SU-DHL-6 (cell line): ENCODE data around the gene HSD17B12.
"Not testable (repeated sequence)": the region's sequence is repeated elsewhere in the genome, so short reads cannot be mapped to it uniquely, and the experiment has no call there.

ENCODE experiments used
- H2AFZ ChIP-seq: fragments of 200-600 bp; sonication (generic); 2 replicates; pipeline ENCODE4 v1.6.1; 2014; ENCODE audit warnings: low read depth, mild to moderate bottlenecking, moderate library complexity, mixed read lengths, antibody characterized with exemption, low read length; ENCODE audit not compliant: severe bottlenecking
- H3F3A ChIP-seq: fragments of 200-600 bp; shearing (Covaris generic); 2 replicates; pipeline ENCODE4 v1.6.0; 2016; ENCODE audit warnings: antibody characterized with exemption, mild to moderate bottlenecking; ENCODE audit not compliant: insufficient read depth
- H3K27ac ChIP-seq: fragments of 200-600 bp; sonication (generic); 2 replicates; pipeline ENCODE4 v1.5.1; 2016; ENCODE audit warnings: low read depth, mild to moderate bottlenecking, low read length, moderate library complexity, mixed read lengths
- H3K27me3 ChIP-seq: fragments of 200-600 bp; sonication (generic), shearing (Covaris generic); 2 replicates; pipeline ENCODE4 v1.6.0; 2014; ENCODE audit warnings: mild to moderate bottlenecking, low read length
- H3K36me3 ChIP-seq: fragments of 200-600 bp; sonication (generic); 2 replicates; pipeline ENCODE4 v1.6.1; 2014; ENCODE audit warnings: mild to moderate bottlenecking, low read length, mixed read lengths
- H3K4me2 ChIP-seq: fragments of 300-600, 200-600 bp; shearing (Covaris generic), sonication (generic); 2 replicates; pipeline ENCODE4 v1.6.0; 2014; ENCODE audit warnings: low read length, low read depth, mild to moderate bottlenecking; ENCODE audit not compliant: poor library complexity, severe bottlenecking
- H3K4me3 ChIP-seq: fragments of 200-600 bp; sonication (generic); 2 replicates; pipeline ENCODE4 v1.5.1; 2014; ENCODE audit warnings: antibody characterized with exemption, low read length, mild to moderate bottlenecking, mixed read lengths; ENCODE audit not compliant: insufficient read depth, poor library complexity, severe bottlenecking
- H3K79me2 ChIP-seq: fragments of 200-600 bp; sonication (generic); 2 replicates; pipeline ENCODE4 v1.6.1; 2014; ENCODE audit warnings: mild to moderate bottlenecking, low read length, moderate library complexity; ENCODE audit not compliant: insufficient read depth
- H3K9ac ChIP-seq: fragments of 200-600 bp; sonication (generic); 2 replicates; pipeline ENCODE4 v1.7.0; 2014; ENCODE audit warnings: mild to moderate bottlenecking, low read length
- H3K9me2 ChIP-seq: fragments of 200-600 bp; sonication (generic); replicated peaks from 2 replicates; pipeline ENCODE4 v1.6.1; 2014; ENCODE audit warnings: low read length; ENCODE audit not compliant: insufficient read depth
- H3K9me3 ChIP-seq: fragments of 200-600 bp; sonication (generic); 2 replicates; pipeline ENCODE4 v1.6.1; 2014; ENCODE audit warnings: low read length, mixed read lengths; ENCODE audit not compliant: insufficient read depth
- H4K20me1 ChIP-seq: fragments of 200-600 bp; sonication (generic); 2 replicates; pipeline ENCODE4 v1.6.1; 2014; ENCODE audit warnings: low read depth, mild to moderate bottlenecking, antibody characterized with exemption, low read length, moderate library complexity, mixed read lengths
- CTCF ChIP-seq: fragments of 200-600 bp; sonication (generic); IDR thresholded peaks from one replicate; pipeline ENCODE4 v1.5.1; 2017; ENCODE audit warnings: antibody characterized with exemption, mild to moderate bottlenecking, low read length, moderate library complexity; ENCODE audit not compliant: insufficient read depth, poor library complexity, severe bottlenecking
- EZH2phosphoT487 ChIP-seq: fragments of 200-600 bp; sonication (generic), shearing (Covaris generic); conservative IDR thresholded peaks from 2 replicates; pipeline ENCODE4 v1.6.1; 2018; ENCODE audit warnings: mild to moderate bottlenecking, antibody characterized with exemption, low read length, moderate library complexity, mixed read lengths

Gene HSD17B12

DNA sequence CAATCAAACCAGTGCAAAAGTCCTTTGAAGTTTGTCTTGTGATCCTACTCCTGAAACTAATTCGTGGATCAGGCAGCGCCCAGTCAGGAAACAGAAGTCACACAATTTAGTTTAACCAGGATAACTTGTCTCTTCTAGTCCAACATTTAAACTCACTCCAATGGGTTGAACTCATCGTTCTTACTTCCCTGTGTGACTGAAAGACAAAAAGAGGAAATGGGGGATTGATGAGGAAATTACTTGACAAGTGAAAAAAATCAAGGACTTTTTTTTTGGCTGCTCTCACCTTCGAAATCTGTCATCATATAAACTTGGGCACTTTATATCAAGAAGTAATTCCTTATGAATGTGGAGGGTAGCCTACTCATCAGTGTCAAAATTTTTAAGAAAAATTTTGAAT lies 78.4 kb downstream of the HSD17B12 start:
- Histone ChIP-seq H3K9ac (no peak overlapping the region), H3F3A (no peaks in the 10 kb centered on the region), H3K79me2 (no peaks in the 10 kb centered on the region), H3K36me3 (peaks cover 33% of the 10 kb centered on the region), H3K27me3 (no peaks in the 10 kb centered on the region), H2AFZ (no peak overlapping the region), H3K9me2 (no peaks in the 10 kb centered on the region), H3K27ac (no peak overlapping the region), H3K4me2 (no peak overlapping the region), H3K4me3 (no peak overlapping the region), H3K9me3 (0 out of 2 replicates have a peak, but pooled peaks cover under 1% of the 10 kb centered on the region), H4K20me1 (no peaks in the 10 kb centered on the region)
- TF ChIP-seq CTCF (no peak), EZH2phosphoT487 (no peak)

- no peak overlapping the region for H3K9ac ChIP-seq
- H3K9me2 ChIP-seq: no peaks in the 10 kb centered on the region
- H4K20me1 ChIP-seq: no peaks in the 10 kb centered on the region
- no peaks in the 10 kb centered on the region for H3K27me3 ChIP-seq
- H3K36me3 ChIP-seq: peaks cover 35% of the 10 kb centered on the region
- H2AFZ ChIP-seq: no peak overlapping the region
- no peaks in the 10 kb centered on the region for H3K79me2 ChIP-seq
- H3K4me3 ChIP-seq: no peak overlapping the region
- no peak overlapping the region for H3K4me2 ChIP-seq
- peaks cover 17% of the 10 kb centered on the region; the same call in 1 of the 2 replicates for H3K9me3 ChIP-seq
- H3F3A ChIP-seq: no peaks in the 10 kb centered on the region
- TF ChIP-seq EZH2phosphoT487 (no peak), CTCF (no peak)
- no peak overlapping the region for H3K27ac ChIP-seq
Measured at GRCh38 chr11:43760902-43761301, 80.4 kb downstream of the HSD17B12 start.

- Histone ChIP-seq H4K20me1 (no peaks in the 10 kb centered on the region), H3K9ac (no peak overlapping the region), H3K27me3 (no peaks in the 10 kb centered on the region), H3K79me2 (peaks cover 3% of the 10 kb centered on the region; the same call in 1 of the 2 replicates), H3K9me2 (no peaks in the 10 kb centered on the region), H3K4me2 (no peak overlapping the region), H2AFZ (no peak overlapping the region), H3K36me3 (peaks cover 45% of the 10 kb centered on the region), H3F3A (no peaks in the 10 kb centered on the region), H3K27ac (no peak overlapping the region), H3K9me3 (peaks cover 17% of the 10 kb centered on the region; the same call in 1 of the 2 replicates), H3K4me3 (no peak overlapping the region)
- no peak for TF ChIP-seq CTCF
- no peak for TF ChIP-seq EZH2phosphoT487
Measured at GRCh38 chr11:43765194-43765593, 84.7 kb downstream of the HSD17B12 start.

DNA sequence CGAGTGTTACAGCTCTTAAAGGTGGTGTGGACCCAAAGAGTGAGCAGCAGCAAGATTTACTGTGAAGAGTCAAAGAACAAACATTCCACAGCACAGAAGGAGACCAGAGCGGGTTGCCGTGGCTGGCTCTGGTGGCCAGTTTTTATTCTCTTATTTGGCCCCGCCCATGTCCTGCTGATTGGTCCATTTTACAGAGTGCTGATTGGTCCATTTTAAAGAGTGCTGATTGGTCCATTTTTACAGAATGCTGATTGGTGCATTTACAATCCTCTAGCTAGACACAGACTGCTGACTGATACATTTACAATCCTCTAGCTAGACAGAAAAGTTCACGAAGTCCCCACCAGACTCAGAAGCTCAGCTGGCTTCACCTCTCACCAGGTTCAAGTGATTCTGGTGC lies 88.1 kb downstream of the HSD17B12 start:
- not testable (repeated sequence) for H3K4me2 ChIP-seq, H3K9me2 ChIP-seq, H4K20me1 ChIP-seq, H3K4me3 ChIP-seq, H3K79me2 ChIP-seq, H3K27me3 ChIP-seq, H3K9ac ChIP-seq, H2AFZ ChIP-seq, H3K27ac ChIP-seq, H3F3A ChIP-seq
- Histone ChIP-seq H3K9me3 (peaks cover 17% of the 10 kb centered on the region; the same call in 1 of the 2 replicates), H3K36me3 (peaks cover 36% of the 10 kb centered on the region)
